ENCODE data around the gene PPP1R12B. TPM values are rescaled to one million over a fixed set of nuclear protein-coding genes. Genes with fewer than 3 reads are reported as not detected.
"Not testable (repeated sequence)": the region's sequence is repeated elsewhere in the genome, so short reads cannot be mapped to it uniquely, and the experiment has no call there.

The PPP1R12B gene
- total RNA-seq, 2 experiments from 2014 or later = 19.1 to 23.5 TPM

DNA sequence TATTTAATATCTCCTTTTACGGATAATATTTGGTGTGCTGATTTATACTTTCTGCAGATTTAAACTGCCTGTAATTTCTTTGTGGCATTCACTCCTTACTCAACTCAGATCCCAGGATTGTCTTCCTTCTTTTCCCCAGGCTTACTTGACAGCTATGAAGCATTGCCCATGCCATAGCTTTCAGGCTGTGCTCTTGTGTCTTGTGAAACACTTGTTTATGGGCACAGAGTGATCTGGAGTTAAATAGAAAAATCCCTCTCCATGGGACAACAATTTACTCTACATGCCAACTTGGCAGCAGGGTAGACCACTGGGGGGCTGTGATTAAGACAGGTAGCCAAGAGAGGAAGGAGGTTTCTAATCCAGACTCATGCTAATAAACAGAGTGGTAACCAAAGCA is 57.4 kb downstream of the PPP1R12B start:
- TF ChIP-seq, protein P1, sequence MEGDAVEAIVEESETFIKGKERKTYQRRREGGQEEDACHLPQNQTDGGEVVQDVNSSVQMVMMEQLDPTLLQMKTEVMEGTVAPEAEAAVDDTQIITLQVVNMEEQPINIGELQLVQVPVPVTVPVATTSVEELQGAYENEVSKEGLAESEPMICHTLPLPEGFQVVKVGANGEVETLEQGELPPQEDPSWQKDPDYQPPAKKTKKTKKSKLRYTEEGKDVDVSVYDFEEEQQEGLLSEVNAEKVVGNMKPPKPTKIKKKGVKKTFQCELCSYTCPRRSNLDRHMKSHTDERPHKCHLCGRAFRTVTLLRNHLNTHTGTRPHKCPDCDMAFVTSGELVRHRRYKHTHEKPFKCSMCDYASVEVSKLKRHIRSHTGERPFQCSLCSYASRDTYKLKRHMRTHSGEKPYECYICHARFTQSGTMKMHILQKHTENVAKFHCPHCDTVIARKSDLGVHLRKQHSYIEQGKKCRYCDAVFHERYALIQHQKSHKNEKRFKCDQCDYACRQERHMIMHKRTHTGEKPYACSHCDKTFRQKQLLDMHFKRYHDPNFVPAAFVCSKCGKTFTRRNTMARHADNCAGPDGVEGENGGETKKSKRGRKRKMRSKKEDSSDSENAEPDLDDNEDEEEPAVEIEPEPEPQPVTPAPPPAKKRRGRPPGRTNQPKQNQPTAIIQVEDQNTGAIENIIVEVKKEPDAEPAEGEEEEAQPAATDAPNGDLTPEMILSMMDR (conservative IDR thresholded peaks at IDR 0.05; ENCODE audit: low read length) = no peak
- no peak for TF ChIP-seq EZH2phosphoT487 (IDR thresholded peaks at IDR 0.05; ENCODE audit: borderline replicate concordance, low read depth, low read length)
- Histone ChIP-seq H3K4me1 (ENCODE audit: insufficient read depth, low read length, poor library complexity, severe bottlenecking) (no peaks in the 10 kb centered on the region), H3K36me3 (ENCODE audit: insufficient read depth, low read length) (no peaks in the 10 kb centered on the region), H3K9me2 (ENCODE audit: insufficient read depth, low read length) (no peaks in the 10 kb centered on the region), H3K4me3 (ENCODE audit: low read depth, low read length, poor library complexity, severe bottlenecking) (no peak overlapping the region), H4K20me1 (ENCODE audit: insufficient read depth, low read length) (no peaks in the 10 kb centered on the region), H2AFZ (ENCODE audit: low read length) (no peak overlapping the region), H3K79me2 (ENCODE audit: insufficient read depth, low read depth, low read length) (no peaks in the 10 kb centered on the region), H3K4me2 (ENCODE audit: low read length) (no peak overlapping the region), H3K9me3 (ENCODE audit: low read length) (no peaks in the 10 kb centered on the region), H3K27ac (ENCODE audit: low read depth, low read length, poor library complexity, severe bottlenecking) (no peak overlapping the region)
- intact Hi-C loops (cut with micrococcal nuclease; ENCODE audit: unreplicated experiment) = no loop called here
- BruUV-seq (replicated peaks) = no TSS peak
- ChIA-PET POLR2A (no interaction called here), CTCF (ENCODE audit: unreplicated experiment) (no interaction called here)
- no peak for DNase-seq (ENCODE audit: low spot score)

DNA sequence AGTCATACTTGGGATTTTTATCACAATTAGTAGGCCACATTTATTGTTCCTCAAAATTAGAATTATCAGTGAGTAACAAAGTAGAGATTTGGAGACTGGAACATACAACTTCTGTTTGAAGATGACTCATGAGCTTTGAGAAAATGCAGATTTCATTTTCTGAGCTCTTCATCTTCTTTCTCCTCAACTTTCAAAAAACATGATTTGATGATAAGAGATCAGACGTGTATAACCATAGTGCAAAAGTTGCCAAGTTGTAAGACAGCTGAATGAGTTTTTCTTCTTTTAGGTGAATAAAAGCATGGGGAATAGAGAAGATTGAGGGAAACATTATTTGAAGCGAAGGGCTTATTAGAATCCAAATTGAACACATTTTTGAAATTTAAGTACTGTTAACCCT is 58.4 kb downstream of the PPP1R12B start:
- H3K36me3 ChIP-seq (ENCODE audit: insufficient read depth, low read length); CTCF ChIA-PET (ENCODE audit: unreplicated experiment); H3K9me3 ChIP-seq (ENCODE audit: low read length); H4K20me1 ChIP-seq (ENCODE audit: insufficient read depth, low read length); DNase-seq (ENCODE audit: low spot score); H2AFZ ChIP-seq (ENCODE audit: low read length); H3K4me1 ChIP-seq (ENCODE audit: insufficient read depth, low read length, poor library complexity, severe bottlenecking); H3K4me2 ChIP-seq (ENCODE audit: low read length); H3K9me2 ChIP-seq (ENCODE audit: insufficient read depth, low read length); H3K79me2 ChIP-seq (ENCODE audit: insufficient read depth, low read depth, low read length); H3K27ac ChIP-seq (ENCODE audit: low read depth, low read length, poor library complexity, severe bottlenecking); H3K4me3 ChIP-seq (ENCODE audit: low read depth, low read length, poor library complexity, severe bottlenecking); intact Hi-C loops (cut with micrococcal nuclease; ENCODE audit: unreplicated experiment); BruUV-seq (replicated peaks): not testable (repeated sequence)
- POLR2A ChIA-PET = interaction anchor here (0.7 kb wide), 1 partner anchor 147 kb away, joined by 3 read pairs; no protein-coding TSS in a partner anchor

DNA sequence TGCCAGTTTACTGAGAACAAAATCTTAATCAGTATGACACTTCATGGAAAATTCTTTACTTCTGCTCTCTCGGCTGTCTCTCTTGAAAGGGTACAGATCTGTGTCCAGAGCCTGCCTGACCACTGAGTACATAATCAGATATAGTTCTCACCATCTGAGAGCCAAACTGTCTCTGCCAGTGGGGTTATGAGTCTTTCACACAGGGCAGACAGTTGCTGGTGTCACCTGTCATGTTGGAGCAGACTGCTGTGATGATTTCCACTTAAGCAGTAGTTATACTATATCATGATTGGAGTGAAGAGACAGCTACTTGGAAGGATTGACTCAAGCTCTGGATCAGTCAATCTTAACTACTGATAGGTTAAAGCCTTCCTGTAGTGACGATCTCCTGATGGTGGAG is 58.9 kb downstream of the PPP1R12B start:
- POLR2A ChIA-PET; intact Hi-C loops (cut with micrococcal nuclease; ENCODE audit: unreplicated experiment): not testable (repeated sequence)

DNA sequence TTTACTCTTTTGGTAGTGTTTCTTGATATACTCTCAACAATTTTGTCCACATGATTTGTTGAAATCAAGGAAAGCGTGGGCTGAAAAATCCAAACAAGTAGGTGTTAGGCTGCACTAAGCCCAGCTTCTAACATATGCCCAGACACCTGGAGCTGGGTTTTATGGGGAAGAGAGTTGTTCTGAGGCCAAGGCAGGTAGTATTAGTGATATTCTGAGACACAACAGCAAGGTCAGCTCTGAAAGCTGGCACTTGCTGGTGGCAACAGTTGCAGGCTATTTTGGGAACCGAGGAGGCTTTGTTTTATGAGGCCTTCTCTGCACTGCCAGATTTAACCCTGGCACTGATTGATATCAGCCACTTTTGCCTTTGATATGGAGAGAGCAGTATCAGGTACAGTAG is 61.8 kb downstream of the PPP1R12B start:
- H3K9me3 ChIP-seq (ENCODE audit: low read length); H3K36me3 ChIP-seq (ENCODE audit: insufficient read depth, low read length); H3K4me3 ChIP-seq (ENCODE audit: low read depth, low read length, poor library complexity, severe bottlenecking); intact Hi-C loops (cut with micrococcal nuclease; ENCODE audit: unreplicated experiment); H3K79me2 ChIP-seq (ENCODE audit: insufficient read depth, low read depth, low read length); H3K9me2 ChIP-seq (ENCODE audit: insufficient read depth, low read length); DNase-seq (ENCODE audit: low spot score); H3K4me2 ChIP-seq (ENCODE audit: low read length); CTCF ChIA-PET (ENCODE audit: unreplicated experiment); H4K20me1 ChIP-seq (ENCODE audit: insufficient read depth, low read length); BruUV-seq (replicated peaks); POLR2A ChIA-PET; H3K27ac ChIP-seq (ENCODE audit: low read depth, low read length, poor library complexity, severe bottlenecking); H3K4me1 ChIP-seq (ENCODE audit: insufficient read depth, low read length, poor library complexity, severe bottlenecking); H2AFZ ChIP-seq (ENCODE audit: low read length): not testable (repeated sequence)

More for the DNA sequence above, 58.9 kb downstream of the PPP1R12B start:
- H3K9me3 ChIP-seq (ENCODE audit: low read length); H3K4me2 ChIP-seq (ENCODE audit: low read length); H4K20me1 ChIP-seq (ENCODE audit: insufficient read depth, low read length); H3K9me2 ChIP-seq (ENCODE audit: insufficient read depth, low read length); DNase-seq (ENCODE audit: low spot score); H3K27ac ChIP-seq (ENCODE audit: low read depth, low read length, poor library complexity, severe bottlenecking); H3K79me2 ChIP-seq (ENCODE audit: insufficient read depth, low read depth, low read length); BruUV-seq (replicated peaks); H3K4me3 ChIP-seq (ENCODE audit: low read depth, low read length, poor library complexity, severe bottlenecking); H3K4me1 ChIP-seq (ENCODE audit: insufficient read depth, low read length, poor library complexity, severe bottlenecking); H2AFZ ChIP-seq (ENCODE audit: low read length); H3K36me3 ChIP-seq (ENCODE audit: insufficient read depth, low read length); CTCF ChIA-PET (ENCODE audit: unreplicated experiment): not testable (repeated sequence)

DNA sequence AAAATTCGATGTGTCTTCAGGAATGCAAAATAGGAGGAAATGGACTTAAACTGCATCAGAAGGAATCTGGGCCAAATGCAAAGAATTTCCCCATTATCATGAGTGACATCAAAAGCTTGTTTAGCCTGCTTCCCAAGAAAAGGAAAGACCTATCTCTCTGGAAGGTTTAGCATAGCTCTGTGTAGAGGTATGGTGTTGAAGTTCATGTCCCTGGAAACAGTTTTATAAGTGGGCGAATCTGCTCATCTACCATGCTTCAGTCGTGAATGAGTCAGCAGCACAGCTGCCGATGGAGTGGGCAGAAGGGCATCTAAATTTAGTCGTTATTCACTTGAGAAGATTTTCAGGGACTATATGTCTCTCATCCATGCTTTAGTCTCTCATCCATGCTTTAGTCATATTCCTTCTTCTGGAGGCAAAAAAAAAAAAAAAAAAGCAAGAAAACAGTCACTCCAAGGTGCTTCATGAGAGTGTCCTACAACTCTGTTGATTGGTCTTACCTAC is 62.4 kb downstream of the PPP1R12B start:
- H3K79me2 ChIP-seq (ENCODE audit: insufficient read depth, low read depth, low read length); BruUV-seq (replicated peaks); H3K36me3 ChIP-seq (ENCODE audit: insufficient read depth, low read length); H3K4me1 ChIP-seq (ENCODE audit: insufficient read depth, low read length, poor library complexity, severe bottlenecking); CTCF ChIA-PET (ENCODE audit: unreplicated experiment); DNase-seq (ENCODE audit: low spot score); H3K27ac ChIP-seq (ENCODE audit: low read depth, low read length, poor library complexity, severe bottlenecking); H3K4me2 ChIP-seq (ENCODE audit: low read length); H3K9me2 ChIP-seq (ENCODE audit: insufficient read depth, low read length); H3K9me3 ChIP-seq (ENCODE audit: low read length); intact Hi-C loops (cut with micrococcal nuclease; ENCODE audit: unreplicated experiment); H3K4me3 ChIP-seq (ENCODE audit: low read depth, low read length, poor library complexity, severe bottlenecking); H2AFZ ChIP-seq (ENCODE audit: low read length); H4K20me1 ChIP-seq (ENCODE audit: insufficient read depth, low read length): not testable (repeated sequence)
- POLR2A ChIA-PET = interaction anchor here (0.6 to 0.8 kb wide), 2 partner anchors 10 to 47 kb away, joined by 3 to 5 read pairs; no protein-coding TSS in a partner anchor

Measured in OCI-LY7 (cell line).